C4-2B (cell line): ENCODE results near the gene TTLL8.

Source experiments
- CTCF ChIP-seq: fragments of 450-650 bp; conservative IDR thresholded peaks from 2 replicates; pipeline ENCODE4 v1.5.1; 2017; ENCODE audit warnings: mild to moderate bottlenecking
- ZFX ChIP-seq: fragments of 450-650 bp; IDR thresholded peaks from 2 replicates; pipeline ENCODE4 v1.6.1; 2017

- TF ChIP-seq CTCF (no peak), ZFX (no peak)
These were observed 10.0 kb upstream of the TTLL8 start for GRCh38 chr22:50068096-50068495.
